ENCODE measurements around the gene TIAM1.

GRCh38 chr21:31234936-31235335 lies 109.1 kb downstream of the TIAM1 start:
- TF ChIP-seq CTCF (IDR thresholded peaks at IDR 0.05) (no peak), TCF7 (CRISPR knock-in tag; IDR thresholded peaks at IDR 0.05; ENCODE audit: low read depth) (no peak), ATF6 (CRISPR knock-in tag; IDR thresholded peaks at IDR 0.05) (no peak)

All from WTC11 (cell line).